GM12892 (cell line): ENCODE results near the gene P2RY12.

Experiments
- POLR2AphosphoS5 ChIP-seq: IDR thresholded peaks from 2 replicates; pipeline ENCODE4 v1.6.1; 2011; ENCODE audit warnings: low read depth, low read length, control low read depth
- TAF1 ChIP-seq: IDR thresholded peaks from 2 replicates; pipeline ENCODE4 v1.6.1; 2011; ENCODE audit warnings: low read depth, mild to moderate bottlenecking, control low read depth, low read length, borderline replicate concordance

DNA sequence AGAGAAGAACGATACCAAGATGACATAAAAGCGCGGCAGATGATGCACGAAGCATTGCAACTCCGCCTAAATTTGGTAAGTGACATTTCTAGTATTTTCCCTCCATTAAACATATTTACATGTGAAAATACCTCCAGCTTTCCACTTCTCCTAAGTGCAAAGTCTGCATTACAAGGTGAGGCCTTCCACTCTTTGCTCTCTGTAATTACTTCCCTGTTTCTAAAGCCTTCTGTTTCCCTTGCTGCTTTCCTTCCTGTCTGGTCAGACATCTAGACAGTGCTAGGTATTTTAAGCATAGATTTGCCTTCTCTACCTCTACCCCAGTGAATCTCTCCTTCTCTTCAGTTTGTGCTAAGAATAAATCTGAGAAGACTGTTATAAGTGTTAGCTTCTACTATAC lies 1.9 kb downstream of the P2RY12 start:
- TF ChIP-seq TAF1 = no peak
- no peak for TF ChIP-seq POLR2AphosphoS5
